T47D (cell line): ENCODE measurements around the gene TYW5.

ENCODE experiments used
- DNase-seq, 2 experiments: peaks; one replicate each; pipeline versions ENCODE4 v3.0.0 to v3.0.0-alpha.2; 2011 to 2012; ENCODE audit warnings: low read depth in 1 of 2, low spot score in 1 of 2
- JUND ChIP-seq: IDR thresholded peaks from 2 replicates; pipeline ENCODE4 v1.6.1; 2012; ENCODE audit warnings: low read depth
- in situ Hi-C: cut with HindIII; loops from 2 replicates; pipeline ENCODE4 v1.10.0; 2016; ENCODE audit warnings: low sequenced_read_pairs, low pct_unique_long_range_greater_than_20kb

TYW5 gene

GRCh38 chr2:199962203-199962602, 6.9 kb upstream of the TYW5 start:
- in situ Hi-C loops, result no loop called here
- no peak for DNase-seq
- no peak for TF ChIP-seq JUND

- no peak for DNase-seq
- in situ Hi-C loops, result no loop called here
Observed at GRCh38 chr2:199958014-199958413, 2.7 kb upstream of the TYW5 start.

GRCh38 chr2:199956062-199956380, 730 bp upstream of the TYW5 start:
- TF ChIP-seq JUND, result no peak
- DNase-seq, result peak in 1 of 2 experiments; percentile 20
- in situ Hi-C loops, result no loop called here

More at GRCh38 chr2:199958014-199958413, 2.7 kb upstream of the TYW5 start:
- no peak for TF ChIP-seq JUND

DNA sequence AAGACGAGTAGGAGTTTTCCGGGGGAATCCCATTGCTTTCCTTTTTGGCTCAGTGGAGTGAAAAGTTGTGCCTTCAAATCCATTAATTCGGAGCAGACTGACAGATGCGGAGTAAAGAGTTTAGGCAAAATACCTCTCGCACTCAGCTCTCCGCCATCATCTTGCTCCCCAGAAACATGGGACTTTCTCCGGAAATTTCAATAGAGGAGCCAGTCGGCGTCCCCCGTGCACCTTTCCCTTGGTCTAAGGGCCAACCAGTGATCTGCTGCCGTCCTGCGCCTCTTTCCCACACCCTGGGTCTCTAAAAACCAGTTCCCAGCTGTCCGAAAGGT, 318 bp downstream of the TYW5 start:
- no peak for DNase-seq
- in situ Hi-C loops, result no loop called here
- no peak for TF ChIP-seq JUND

GRCh38 chr2:199951023-199951422, 4.3 kb downstream of the TYW5 start:
- no peak for TF ChIP-seq JUND
- DNase-seq, result no peak
- in situ Hi-C loops, result no loop called here

GRCh38 chr2:199950396-199950795, 4.9 kb downstream of the TYW5 start:
- in situ Hi-C loops, result no loop called here
- no peak for TF ChIP-seq JUND
- DNase-seq, result no peak

DNA sequence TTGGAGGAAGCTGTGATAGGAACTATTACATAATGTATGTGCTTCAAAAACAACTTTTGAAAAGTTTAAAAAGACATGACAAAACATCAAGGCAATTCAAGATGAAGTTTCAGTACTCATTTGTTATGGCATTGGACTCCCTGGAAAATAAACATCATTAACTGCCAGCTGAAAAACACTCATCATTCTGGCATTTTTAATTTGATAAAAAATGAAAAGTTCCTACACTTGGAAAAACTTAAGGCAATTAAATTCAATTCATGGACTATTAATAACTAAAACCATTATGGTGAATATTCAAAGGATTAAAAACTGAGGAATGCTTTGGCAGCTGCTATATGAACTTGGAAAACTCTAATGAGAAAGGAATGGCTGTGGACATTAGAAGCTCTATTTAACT, 8.5 kb downstream of the TYW5 start:
- DNase-seq, result no peak
- in situ Hi-C loops, result no loop called here
- no peak for TF ChIP-seq JUND

GRCh38 chr2:199946196-199946595, 9.1 kb downstream of the TYW5 start:
- TF ChIP-seq JUND, result no peak
- DNase-seq, result no peak
- in situ Hi-C loops, result no loop called here

DNA sequence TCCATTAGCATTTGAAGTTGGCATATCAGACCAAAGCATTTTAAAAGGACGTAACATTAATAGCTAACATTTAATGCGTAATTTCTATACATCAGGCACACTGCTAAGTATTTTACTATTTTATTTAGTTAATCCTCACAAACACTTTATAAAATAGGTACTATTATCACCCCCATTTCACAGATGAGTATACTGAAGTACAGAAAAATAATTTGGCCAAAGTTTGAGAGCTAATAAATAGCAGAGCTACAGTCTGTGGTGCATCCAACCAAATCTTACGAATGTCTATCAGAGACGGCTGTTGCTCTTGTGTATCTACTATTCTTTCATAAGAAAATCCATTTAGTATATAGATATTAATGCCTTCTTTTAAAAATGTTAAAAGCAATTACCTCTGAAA, 11.9 kb downstream of the TYW5 start:
- no peak for DNase-seq
- no peak for TF ChIP-seq JUND
- in situ Hi-C loops, result no loop called here

DNA sequence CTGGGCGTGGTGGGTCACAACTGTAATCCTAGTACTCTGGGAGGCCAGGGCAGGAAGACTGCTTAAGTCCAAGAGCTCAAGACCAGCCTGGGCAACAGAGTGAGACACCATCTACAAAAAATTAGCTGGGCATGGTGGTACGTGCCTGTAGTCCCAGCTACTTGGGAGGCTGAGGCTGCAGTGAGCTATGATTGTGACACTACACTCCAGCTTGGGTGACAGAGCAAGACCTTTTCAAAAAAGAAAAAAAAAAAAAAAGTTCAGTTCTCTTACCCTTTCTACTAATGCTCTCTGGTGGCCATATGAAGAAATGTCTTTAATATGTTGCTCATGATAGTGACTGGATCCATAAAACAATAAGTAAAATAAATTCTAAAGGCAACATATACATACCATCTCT, 14.9 kb downstream of the TYW5 start:
- no peak for TF ChIP-seq JUND
- in situ Hi-C loops, result no loop called here
- DNase-seq, result peak in 1 of 2 experiments; percentile 27

GRCh38 chr2:199936554-199936953, 18.7 kb downstream of the TYW5 start:
- no peak for TF ChIP-seq JUND
- in situ Hi-C loops, result no loop called here
- DNase-seq, result no peak

DNA sequence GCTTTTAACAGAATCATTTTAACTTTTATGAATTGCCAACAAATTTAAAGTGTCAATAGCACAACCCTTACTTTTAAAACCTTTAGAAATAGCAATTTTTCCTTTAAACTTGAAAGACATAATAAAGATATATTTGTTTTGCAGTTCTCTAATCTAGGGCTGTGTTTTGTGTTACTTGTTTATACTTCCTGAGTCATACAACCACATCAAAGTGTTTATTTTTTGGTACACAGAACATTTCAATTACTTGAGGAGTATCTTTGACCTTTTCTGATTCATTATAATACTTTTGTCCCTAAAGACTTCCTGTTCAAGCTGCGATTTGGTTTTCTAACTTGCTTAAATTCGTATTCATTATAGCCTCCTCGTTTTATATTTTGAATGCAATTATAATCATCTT, 21.8 kb downstream of the TYW5 start:
- TF ChIP-seq JUND, result no peak
- DNase-seq, result no peak
- in situ Hi-C loops, result no loop called here

DNA sequence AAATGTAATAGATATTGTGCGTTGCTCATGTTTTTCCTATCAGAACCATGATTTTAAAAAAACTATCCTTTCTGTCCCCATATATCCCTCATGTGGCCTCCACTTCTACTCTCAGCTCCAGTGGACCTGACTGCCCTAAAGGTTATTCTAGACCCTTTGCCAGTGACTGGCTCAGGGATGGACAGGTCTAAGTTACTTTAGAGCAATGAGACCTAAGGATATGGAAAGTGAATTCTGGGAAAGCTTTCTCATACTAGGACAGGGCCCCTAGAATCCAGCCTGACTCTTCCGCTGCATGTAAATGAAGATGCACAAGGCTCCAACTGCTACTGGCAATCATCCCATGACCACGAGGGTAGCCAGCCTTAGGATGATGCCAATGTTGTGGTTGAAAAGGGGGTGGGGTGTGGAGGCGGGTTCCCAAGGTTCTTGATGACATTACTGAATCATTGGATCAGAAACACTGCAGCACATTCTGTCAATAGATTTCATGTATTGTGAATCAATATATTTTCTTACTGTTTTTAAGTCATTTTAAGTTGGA, 22.9 kb downstream of the TYW5 start:
- no peak for TF ChIP-seq JUND
- in situ Hi-C loops, result no loop called here
- no peak for DNase-seq

- no peak for TF ChIP-seq JUND
- no peak for DNase-seq
- in situ Hi-C loops, result no loop called here
Observed at GRCh38 chr2:199929262-199929661, 26.0 kb downstream of the TYW5 start.
